ENCODE results near the gene PARP16.
"Not testable (repeated sequence)": the region's sequence is repeated elsewhere in the genome, so short reads cannot be mapped to it uniquely, and the experiment has no call there.

PARP16 gene

DNA sequence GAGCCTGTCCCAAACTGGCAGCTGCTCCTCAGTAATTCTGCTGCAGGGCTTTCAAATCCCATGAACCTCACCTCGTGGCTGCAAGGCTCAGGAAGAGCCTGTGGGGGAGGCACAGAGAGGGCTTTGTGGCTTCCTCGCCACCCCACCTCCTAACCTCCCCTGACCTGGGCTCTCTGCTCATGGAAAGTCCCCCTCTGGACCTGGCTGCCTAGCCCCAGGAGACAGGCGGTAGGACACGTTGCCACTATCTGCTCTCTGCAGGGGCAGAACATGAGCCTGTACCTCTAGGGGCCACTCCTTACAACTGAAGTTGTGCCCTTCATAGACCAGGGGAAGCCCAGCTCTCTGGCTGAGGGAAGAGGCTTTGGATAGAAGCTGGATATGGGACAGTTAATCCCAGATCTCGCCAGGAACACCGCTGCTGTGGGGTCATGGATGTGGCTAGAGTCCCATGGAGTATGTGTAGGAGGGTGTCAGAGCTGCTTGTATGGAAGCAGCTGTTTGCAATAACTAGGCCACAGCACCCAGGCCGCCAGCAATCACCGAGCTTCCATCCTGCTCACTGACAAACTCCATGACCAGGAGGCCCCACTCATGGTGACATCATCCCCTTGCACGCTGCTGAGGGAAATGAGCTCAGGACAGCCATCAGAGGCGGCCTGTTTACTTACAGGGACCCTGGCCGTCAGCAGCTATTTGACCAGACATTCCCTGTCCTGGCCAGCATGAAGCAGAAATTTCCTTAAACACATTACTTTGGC lies 41.4 kb downstream of the PARP16 start:
- FAIRE-seq (no peak), DNase-seq (ENCODE audit: low spot score) (no peak)

- FAIRE-seq (no peak), DNase-seq (ENCODE audit: low spot score) (no peak)
These were observed 42.0 kb downstream of the PARP16 start for GRCh38 chr15:65244638-65245037.

DNA sequence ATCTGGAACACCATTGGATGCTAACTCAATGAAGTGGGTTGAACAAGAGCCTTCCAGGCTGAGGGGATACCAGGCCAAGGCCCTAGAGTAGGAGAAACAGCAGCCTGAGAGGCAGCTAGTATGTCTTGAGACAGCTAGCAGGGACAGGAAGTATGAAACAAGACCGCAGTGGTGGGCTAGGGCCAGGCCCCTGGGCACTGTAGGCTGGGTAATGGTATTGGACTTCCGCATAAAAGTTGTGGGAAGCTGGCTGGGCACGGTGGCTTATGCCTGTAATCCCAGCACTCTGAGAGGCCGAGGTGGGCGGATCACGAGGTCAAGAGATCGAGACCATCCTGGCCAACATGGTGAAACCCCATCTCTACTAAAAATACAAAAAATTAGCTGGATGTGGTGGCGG lies 50.2 kb downstream of the PARP16 start:
- FAIRE-seq; DNase-seq (ENCODE audit: low spot score): not testable (repeated sequence)

DNA sequence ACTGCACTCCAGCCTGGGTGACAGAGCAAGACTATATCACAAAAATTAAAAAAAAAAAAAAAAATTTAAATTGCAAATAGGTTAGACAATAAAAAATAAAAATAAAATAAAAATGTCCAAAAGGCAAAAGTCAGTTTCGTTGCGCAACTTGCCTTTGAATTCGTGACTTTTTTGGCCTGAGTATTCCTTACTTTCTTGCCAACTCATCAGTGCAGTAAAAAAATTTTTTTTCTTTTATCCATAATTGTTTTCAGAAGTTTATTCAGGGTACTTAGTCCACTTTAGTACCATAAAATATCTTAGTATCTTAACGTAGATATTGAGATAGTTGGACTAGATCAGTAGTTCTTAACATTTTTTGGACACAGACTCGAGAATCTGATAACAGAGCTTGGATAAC lies 53.0 kb downstream of the PARP16 start:
- DNase-seq (ENCODE audit: low spot score) (no peak), FAIRE-seq (no peak)

DNA sequence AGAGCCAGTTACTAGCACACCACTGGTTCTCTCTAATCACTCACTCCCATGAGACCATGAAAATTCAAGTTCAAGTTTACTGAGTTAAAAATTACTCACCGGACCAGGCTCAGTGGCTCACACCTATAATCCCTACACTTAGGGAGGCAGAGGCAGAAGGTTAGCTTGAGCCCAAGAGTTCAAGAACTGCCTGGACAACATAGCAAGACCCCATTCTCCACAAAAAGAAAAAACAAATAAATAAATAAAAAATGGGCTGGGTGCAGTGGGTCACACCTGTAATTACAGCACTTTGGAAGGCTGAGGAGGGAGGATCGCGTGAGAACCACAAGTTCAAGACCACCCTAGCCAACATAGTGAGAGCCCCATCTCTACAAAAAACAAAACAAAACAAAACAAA lies 54.2 kb downstream of the PARP16 start:
- FAIRE-seq: no peak

GRCh38 chr15:65231306-65231705 lies 55.4 kb downstream of the PARP16 start:
- DNase-seq (ENCODE audit: low spot score) (no peak), FAIRE-seq (no peak)

More for the DNA sequence above, 54.2 kb downstream of the PARP16 start:
- DNase-seq (ENCODE audit: low spot score): no peak

GRCh38 chr15:65226901-65227300 lies 59.8 kb downstream of the PARP16 start:
- FAIRE-seq; DNase-seq (ENCODE audit: low spot score): not testable (repeated sequence)

GRCh38 chr15:65226221-65226620 lies 60.5 kb downstream of the PARP16 start:
- FAIRE-seq (no peak), DNase-seq (ENCODE audit: low spot score) (no peak)

- DNase-seq (ENCODE audit: low spot score): no peak
- FAIRE-seq: no peak
These were observed 62.7 kb downstream of the PARP16 start for GRCh38 chr15:65223996-65224395.

- no peak for FAIRE-seq
- no peak for DNase-seq (ENCODE audit: low spot score)
These were observed 63.8 kb downstream of the PARP16 start for GRCh38 chr15:65222891-65223290.

DNA sequence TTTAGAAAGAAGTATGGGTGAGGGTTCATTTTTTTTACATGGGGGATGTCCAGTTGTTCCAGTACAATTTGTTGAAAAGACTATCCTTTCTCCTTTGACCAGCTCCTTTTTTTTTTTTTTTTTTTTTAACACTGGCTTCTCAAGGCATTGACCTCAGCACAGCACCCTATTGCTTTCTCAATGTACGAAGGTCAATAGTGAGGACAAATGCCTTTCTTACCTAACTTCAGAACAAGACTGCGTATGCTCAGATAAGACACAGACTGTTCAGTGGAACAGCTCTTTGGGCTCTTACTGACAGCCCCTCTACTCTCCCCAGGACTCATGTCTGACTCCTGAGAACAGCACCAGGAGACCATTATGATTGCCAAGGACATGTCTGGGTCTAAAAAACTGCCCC lies 65.0 kb downstream of the PARP16 start:
- DNase-seq (ENCODE audit: low spot score): no peak
- FAIRE-seq: no peak

DNA sequence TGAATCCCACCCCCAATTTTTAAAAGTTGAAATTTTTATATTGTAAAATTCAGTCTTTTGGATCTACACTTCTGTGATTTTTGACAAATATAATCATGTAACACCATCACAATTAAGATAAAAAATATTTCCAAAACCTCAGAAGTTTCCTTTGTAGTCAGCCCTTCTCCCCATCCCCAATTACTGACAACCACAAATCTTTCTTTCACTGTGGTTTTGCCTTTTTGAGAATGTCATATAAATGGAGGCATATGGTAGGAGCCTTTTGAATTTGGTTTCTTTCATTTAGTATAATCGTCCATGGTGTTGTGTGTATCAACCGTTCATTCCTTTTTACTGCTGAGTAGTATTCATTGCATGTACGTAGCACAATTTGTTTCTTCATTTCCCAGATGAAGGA lies 67.5 kb downstream of the PARP16 start:
- DNase-seq (ENCODE audit: low spot score) (no peak), FAIRE-seq (no peak)

GRCh38 chr15:65217526-65218482 lies 68.9 kb downstream of the PARP16 start:
- FAIRE-seq (no peak), DNase-seq (ENCODE audit: low spot score) (no peak)

DNA sequence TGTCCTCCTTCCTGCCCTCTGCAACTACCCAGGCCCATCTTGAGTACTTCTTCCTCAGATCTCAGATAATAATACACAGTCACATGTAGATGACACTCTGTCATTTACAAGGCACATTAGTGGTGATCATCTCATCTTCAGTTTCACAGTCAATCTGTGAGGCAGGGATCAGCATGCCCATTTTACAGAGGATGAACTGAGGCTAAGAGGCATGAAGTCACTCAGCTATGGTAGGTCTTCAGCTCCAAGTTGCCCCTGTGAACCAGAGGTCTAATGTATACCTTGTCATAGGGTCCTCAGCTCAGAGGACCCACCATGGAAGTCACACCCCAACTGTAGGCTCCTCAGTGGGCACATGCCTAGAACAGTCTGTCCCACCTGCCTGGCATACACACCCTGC lies 71.2 kb downstream of the PARP16 start:
- DNase-seq (ENCODE audit: low spot score): no peak
- FAIRE-seq: no peak

GRCh38 chr15:65214010-65214409 lies 72.7 kb downstream of the PARP16 start:
- FAIRE-seq: no peak
- no peak for DNase-seq (ENCODE audit: low spot score)

- DNase-seq (ENCODE audit: low spot score): no peak
- FAIRE-seq: no peak
These were observed 73.4 kb downstream of the PARP16 start for GRCh38 chr15:65213241-65213640.

GRCh38 chr15:65212097-65212496 lies 74.6 kb downstream of the PARP16 start:
- no peak for FAIRE-seq
- no peak for DNase-seq (ENCODE audit: low spot score)

- FAIRE-seq: no peak
- no peak for DNase-seq (ENCODE audit: low spot score)
These were observed 75.2 kb downstream of the PARP16 start for GRCh38 chr15:65211482-65211982.

DNA sequence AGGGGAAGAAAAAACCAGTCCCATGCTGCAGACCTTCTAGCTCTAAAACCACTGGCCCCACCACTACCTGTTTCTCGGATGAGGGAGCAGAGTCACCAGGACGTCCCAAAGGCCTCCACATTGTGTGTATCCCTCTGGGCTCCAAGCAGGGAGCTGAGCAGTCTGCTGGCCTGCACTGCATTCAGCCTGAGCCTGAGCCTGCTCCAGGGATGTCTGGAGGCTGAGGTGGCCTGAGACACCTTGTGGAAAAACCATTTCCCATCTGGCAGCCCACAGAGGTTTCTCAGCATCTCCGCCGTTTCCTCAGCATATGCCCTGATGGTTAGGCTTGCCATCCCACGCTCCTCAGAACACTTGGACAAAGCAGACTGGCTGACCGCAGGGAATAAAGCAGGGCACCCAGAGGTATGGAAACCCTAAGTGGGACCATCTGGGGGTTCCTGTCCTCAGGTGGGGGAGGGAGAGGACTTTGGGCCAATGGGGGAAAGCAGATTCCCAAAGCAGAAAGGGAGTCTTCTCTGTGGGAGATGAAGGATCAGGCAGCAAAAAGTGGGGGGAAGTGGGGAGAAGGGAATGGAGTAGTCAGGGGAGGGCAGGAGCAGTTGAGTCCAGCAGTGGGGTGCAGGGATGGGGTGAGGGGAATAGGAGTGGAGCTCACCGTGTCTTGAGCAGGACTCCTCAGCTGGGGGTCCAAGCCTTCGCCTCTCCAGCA lies 75.8 kb downstream of the PARP16 start, which contains the start of gene CILP:
Gene CILP (minus strand): TSS at position 704 of the 712 bp plus-strand sequence. CDS start 1,718 bp downstream, outside the sequence.
- no peak for DNase-seq (ENCODE audit: low spot score)
- FAIRE-seq: no peak

- no peak for FAIRE-seq
These were observed 76.7 kb downstream of the PARP16 start for GRCh38 chr15:65209701-65210643.

More at GRCh38 chr15:65209701-65210643, 76.7 kb downstream of the PARP16 start:
- DNase-seq (ENCODE audit: low spot score): no peak

Data from RCC 7860 (cell line).